Measurements from ENCODE around the gene ITGB5.
"Not testable (repeated sequence)": the region's sequence is repeated elsewhere in the genome, so short reads cannot be mapped to it uniquely, and the experiment has no call there.

DNA sequence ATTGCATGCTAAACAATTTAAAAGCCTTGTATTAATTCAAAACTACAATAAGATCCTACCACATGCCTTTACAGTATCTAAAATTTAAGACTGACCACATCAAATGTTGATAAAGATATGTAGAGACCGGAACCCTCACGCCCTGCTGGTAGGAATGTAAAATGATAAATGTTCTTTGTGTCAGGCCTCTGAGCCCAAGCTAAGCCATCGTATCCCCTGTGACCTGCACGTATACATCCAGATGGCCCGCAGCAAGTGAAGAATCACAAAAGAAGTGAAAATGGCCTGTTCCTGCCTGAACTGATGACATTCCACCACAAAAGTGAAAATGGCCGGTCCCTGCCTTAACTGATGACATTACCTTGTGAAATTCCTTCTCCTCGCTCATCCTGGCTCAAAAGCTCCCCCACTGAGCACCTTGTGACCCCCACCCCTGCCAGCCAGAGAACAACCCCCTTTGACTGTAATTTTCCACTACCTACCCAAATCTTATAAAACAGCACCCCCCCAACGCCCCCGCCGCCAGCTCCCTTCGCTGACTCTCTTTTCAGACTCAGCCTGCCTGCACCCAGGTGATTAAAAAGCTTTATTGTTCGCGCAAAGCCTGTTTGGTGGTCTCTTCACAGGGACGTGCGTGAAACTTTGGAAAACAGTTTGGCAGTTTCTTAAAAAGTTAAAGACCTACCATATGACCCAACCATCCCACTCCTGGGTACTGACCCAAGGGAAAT lies 59.5 kb downstream of the ITGB5 start:
- not testable (repeated sequence) for TF ChIP-seq CTCF (conservative IDR thresholded peaks at IDR 0.05 in 1 of 2, IDR thresholded peaks at IDR 0.05 in 1 of 2; ENCODE audit: low read depth in 1 of 2, low read length in 2 of 2); EZH2 (IDR thresholded peaks at IDR 0.05; ENCODE audit: low read length, missing control alignments)

All from fibroblast of lung (primary cell).